Duodenal mucosa (tissue), 2 donors: ENCODE results near the gene IFT88.
"Not testable (repeated sequence)": the region's sequence is repeated elsewhere in the genome, so short reads cannot be mapped to it uniquely, and the experiment has no call there.

Source experiments
- H3K27ac ChIP-seq: one replicate; pipeline ENCODE4 v1.7.0; 2013; ENCODE audit warnings: low read depth, low read length
- H3K27me3 ChIP-seq, 2 donors: one replicate each; pipeline ENCODE4 v1.7.0; 2013; ENCODE audit warnings: low read length in 2 of 2, control low read depth in 1 of 2; ENCODE audit not compliant: insufficient read depth in 2 of 2, control insufficient read depth in 1 of 2
- H3K36me3 ChIP-seq, 2 donors: one replicate each; pipeline ENCODE4 v1.7.0; 2013; ENCODE audit warnings: low read length in 2 of 2, control low read depth in 1 of 2; ENCODE audit not compliant: insufficient read depth in 2 of 2, control insufficient read depth in 1 of 2
- H3K4me1 ChIP-seq, 2 donors: one replicate each; pipeline ENCODE4 v1.7.0; 2013; ENCODE audit warnings: low read length in 2 of 2, control low read depth in 1 of 2; ENCODE audit not compliant: insufficient read depth in 2 of 2, control insufficient read depth in 1 of 2
- H3K4me3 ChIP-seq, 2 donors: one replicate each; pipeline ENCODE4 v1.7.0; 2013; ENCODE audit warnings: low read length in 2 of 2, low read depth in 1 of 2
- H3K9ac ChIP-seq, 2 donors: one replicate each; pipeline ENCODE4 v1.7.0; 2013; ENCODE audit warnings: low read length in 2 of 2, low read depth in 1 of 2
- H3K9me3 ChIP-seq, 2 donors: one replicate each; pipeline ENCODE4 v1.7.0; 2013; ENCODE audit warnings: low read length in 2 of 2, control low read depth in 1 of 2; ENCODE audit not compliant: control insufficient read depth in 1 of 2

Gene IFT88

DNA sequence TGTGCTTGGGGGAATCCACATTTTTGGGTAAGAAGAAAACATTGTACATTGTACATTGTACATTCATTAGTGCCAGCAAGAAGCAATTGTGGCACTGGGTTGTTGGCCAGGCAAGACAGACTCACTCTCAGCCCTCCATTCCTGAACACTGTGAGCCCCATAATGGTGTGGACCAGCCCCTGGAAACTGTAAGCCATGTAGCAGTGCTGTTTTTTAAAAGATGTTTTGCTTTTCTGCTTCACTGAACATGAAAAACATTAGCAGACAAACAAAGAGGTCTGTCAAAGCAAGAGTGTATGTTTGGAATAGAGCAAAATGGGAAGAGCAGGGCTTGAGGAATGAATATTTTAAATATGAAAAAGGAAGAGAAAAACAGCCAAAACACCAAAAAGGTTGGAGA lies 97.4 kb downstream of the IFT88 start:
- H3K9ac ChIP-seq = no peak overlapping the region
- peaks cover 0 to 3% of the 10 kb centered on the region in 2 donors for H3K36me3 ChIP-seq
- no peaks in the 10 kb centered on the region for H3K27me3 ChIP-seq
- no peak overlapping the region for H3K4me3 ChIP-seq
- no peaks in the 10 kb centered on the region for H3K9me3 ChIP-seq
- H3K4me1 ChIP-seq = no peaks in the 10 kb centered on the region
- H3K27ac ChIP-seq = no peak overlapping the region

DNA sequence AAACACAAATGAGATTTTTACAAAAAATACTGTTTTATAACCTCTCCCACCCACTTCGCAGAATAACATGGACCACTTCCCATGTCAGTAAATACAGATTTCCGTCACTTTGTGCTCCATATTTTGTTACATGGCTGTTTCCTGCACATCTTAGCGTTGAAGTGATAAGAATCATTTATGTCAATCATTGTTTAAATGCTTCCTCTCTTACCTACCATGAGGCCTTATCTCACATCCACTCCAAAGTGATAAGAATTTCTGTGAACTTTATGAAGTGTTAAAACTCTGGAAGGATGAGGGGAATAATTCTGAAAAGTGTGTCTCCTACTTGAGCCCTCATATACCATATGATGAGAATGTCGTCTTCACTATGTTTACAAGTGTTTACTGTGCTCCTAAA lies 100.0 kb downstream of the IFT88 start:
- no peak overlapping the region for H3K27ac ChIP-seq
- H3K27me3 ChIP-seq = no peaks in the 10 kb centered on the region
- H3K9ac ChIP-seq = no peak overlapping the region
- H3K36me3 ChIP-seq = peaks cover 0 to 3% of the 10 kb centered on the region in 2 donors
- H3K4me3 ChIP-seq = no peak overlapping the region
- no peaks in the 10 kb centered on the region for H3K9me3 ChIP-seq
- H3K4me1 ChIP-seq = no peaks in the 10 kb centered on the region

DNA sequence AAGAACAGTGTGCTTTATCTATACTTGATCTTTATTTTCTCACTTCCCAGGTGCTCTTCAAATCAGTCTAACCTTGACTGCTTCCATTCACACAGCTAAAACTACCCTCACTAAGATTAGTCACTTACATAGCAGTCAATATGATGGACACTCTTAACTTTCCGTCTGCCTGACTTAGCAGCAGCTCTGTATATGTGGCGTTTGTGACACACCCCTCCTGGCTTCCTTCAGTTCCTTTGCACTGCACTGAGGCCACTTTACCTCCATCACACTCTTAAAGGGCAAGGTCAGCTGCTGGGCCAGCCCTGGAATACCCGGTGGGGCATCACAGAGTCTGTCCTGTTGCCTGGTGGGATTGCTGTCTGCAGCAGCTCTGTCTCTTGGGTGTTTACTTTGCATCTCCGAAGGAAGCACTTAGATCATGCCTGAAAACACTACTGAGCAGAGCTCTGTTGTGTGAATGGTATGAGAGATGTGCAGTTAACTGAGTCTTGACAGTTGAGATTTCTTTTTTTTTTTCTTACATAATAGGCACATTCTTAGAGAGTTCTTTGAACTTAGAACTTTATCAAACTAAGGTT lies 101.0 kb downstream of the IFT88 start:
- peaks cover 0 to 3% of the 10 kb centered on the region in 2 donors for H3K36me3 ChIP-seq
- no peaks in the 10 kb centered on the region for H3K27me3 ChIP-seq
- H3K4me1 ChIP-seq = no peaks in the 10 kb centered on the region
- H3K9ac ChIP-seq = no peak overlapping the region
- H3K9me3 ChIP-seq = no peaks in the 10 kb centered on the region
- no peak overlapping the region for H3K4me3 ChIP-seq
- H3K27ac ChIP-seq = no peak overlapping the region

DNA sequence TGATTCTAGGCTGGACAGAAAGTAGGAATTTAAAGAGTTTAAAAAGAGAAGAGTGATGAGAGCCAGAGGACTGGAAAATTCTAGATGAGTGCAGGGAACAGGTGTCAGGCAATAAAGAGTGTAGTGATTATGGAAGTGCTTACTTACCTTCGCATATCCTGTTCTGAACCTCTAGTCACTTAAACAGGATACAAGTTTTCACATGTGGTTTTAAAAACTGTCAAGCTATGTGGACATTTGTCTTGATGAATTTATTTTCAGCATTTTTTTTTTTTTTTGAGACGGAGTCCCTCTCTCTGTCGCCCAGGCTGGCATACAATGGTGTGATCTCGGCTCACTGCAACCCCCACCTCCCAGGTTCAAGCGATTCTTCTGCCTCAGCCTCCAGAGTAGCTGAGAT lies 102.2 kb downstream of the IFT88 start:
- H3K9ac ChIP-seq = no peak overlapping the region
- H3K27me3 ChIP-seq = no peaks in the 10 kb centered on the region
- peaks cover 0 to 3% of the 10 kb centered on the region in 2 donors for H3K36me3 ChIP-seq
- H3K4me1 ChIP-seq = no peaks in the 10 kb centered on the region
- no peaks in the 10 kb centered on the region for H3K9me3 ChIP-seq
- H3K4me3 ChIP-seq = no peak overlapping the region
- H3K27ac ChIP-seq = no peak overlapping the region

DNA sequence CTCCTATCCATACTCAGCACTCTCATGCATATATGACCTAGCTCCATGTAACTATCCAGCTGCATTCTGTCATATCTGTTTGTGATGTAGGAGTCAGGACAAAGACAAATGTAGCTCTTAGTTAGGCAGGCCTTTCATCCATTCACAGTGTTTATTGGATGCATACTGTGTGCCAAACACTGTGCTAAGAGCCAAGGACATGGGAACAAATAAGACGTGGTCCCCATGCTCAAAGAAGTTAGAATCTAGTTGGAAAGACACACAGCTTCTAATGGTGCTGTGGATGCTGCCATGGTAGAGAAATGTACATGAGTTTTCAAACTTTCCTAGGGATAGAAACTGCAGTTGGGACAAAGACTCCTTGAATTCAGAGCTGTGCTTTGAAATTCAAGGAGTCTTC lies 104.8 kb downstream of the IFT88 start:
- Histone ChIP-seq H3K4me1 (no peaks in the 10 kb centered on the region), H3K27me3 (no peaks in the 10 kb centered on the region), H3K36me3 (no peaks in the 10 kb centered on the region), H3K4me3 (no peak overlapping the region), H3K9me3 (no peaks in the 10 kb centered on the region), H3K9ac (no peak overlapping the region), H3K27ac (no peak overlapping the region)

DNA sequence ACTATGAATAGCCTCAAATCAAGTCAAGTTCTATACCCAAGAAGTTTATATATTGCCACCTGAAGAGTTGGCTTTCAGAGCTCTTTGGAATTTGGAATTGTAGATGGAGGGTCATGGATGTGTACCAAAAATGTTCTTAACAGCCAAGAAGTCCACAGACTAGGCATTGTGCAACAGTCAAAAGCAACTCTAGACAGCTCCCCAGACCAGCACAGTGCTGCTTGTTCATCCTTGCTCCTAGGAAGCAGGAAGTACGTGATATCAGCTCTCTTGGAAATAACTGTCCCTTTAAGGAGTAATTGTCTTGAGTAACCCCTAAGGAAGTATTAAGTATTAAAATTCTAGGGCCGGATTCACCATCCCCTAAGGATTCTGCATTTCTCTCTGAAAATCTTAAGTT lies 105.8 kb downstream of the IFT88 start:
- H3K9me3 ChIP-seq = no peaks in the 10 kb centered on the region
- no peak overlapping the region for H3K27ac ChIP-seq
- H3K4me3 ChIP-seq = no peak overlapping the region
- no peaks in the 10 kb centered on the region for H3K27me3 ChIP-seq
- no peaks in the 10 kb centered on the region for H3K4me1 ChIP-seq
- H3K36me3 ChIP-seq = no peaks in the 10 kb centered on the region
- H3K9ac ChIP-seq = no peak overlapping the region

DNA sequence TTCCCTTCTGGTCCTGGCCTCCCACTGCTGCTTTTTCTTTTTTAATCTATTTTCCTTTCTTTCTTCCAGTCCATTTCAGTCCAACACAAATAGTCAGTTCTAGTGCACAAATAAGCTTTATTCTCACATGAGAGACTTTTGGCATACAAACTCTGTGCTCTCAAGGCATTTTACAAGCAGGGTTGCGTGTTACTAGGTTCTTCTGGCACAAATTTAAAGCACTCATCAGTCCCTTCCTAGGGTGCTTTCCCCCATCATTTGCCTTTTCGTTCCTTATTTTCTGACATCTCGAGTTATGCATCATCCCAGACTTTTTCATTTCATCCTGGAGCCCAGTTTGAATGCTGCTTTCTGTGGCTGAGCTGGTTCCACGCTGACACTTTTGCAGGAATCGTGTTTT lies 106.8 kb downstream of the IFT88 start:
- H3K4me3 ChIP-seq = no peak overlapping the region
- no peak overlapping the region for H3K27ac ChIP-seq
- no peaks in the 10 kb centered on the region for H3K9me3 ChIP-seq
- no peaks in the 10 kb centered on the region for H3K36me3 ChIP-seq
- H3K27me3 ChIP-seq = no peaks in the 10 kb centered on the region
- no peaks in the 10 kb centered on the region for H3K4me1 ChIP-seq
- H3K9ac ChIP-seq = no peak overlapping the region

DNA sequence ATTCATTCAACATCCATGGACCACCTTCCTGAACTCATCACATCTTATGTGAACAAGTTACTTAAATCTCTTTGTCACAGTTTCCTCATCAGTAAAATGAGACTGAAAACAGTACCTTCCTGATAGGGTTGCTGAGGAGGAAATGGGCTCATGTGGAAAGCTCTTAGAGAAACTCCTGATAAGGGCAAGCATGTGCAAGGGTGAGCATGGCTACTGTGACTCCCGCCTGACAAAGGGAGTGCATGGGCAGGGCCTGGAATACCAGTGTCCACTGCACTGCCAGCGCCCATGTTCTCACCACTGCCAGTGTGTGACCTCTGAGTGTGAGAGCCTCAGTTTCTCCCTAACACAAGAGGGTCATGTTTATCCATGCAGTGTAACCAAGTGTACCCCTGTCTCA lies 109.3 kb downstream of the IFT88 start:
- Histone ChIP-seq H3K9me3 (no peaks in the 10 kb centered on the region), H3K27me3 (no peaks in the 10 kb centered on the region), H3K36me3 (peaks cover 0 to 3% of the 10 kb centered on the region in 2 donors), H3K27ac (no peak overlapping the region), H3K9ac (no peak overlapping the region), H3K4me3 (no peak overlapping the region), H3K4me1 (no peaks in the 10 kb centered on the region)

DNA sequence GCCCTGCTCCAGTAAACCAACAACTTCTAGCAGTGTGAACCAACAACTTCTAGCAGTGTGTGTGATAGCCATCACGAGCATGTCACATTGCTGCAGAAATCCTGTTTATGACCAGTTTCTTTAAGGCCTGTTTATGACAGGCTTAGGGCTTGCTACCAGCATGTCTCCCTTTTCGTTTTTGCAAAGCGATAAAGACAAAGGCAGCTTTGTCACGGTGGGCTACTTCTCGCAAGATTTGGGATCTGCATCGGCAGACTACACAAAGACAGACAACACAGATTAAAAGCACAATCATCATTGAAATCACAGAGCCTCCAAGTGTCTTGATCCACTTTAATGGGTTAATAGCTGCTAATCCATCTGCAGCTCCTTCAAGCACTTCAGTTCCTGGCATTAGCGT lies 111.6 kb downstream of the IFT88 start:
- not testable (repeated sequence) for H3K9me3 ChIP-seq, H3K27me3 ChIP-seq, H3K36me3 ChIP-seq, H3K9ac ChIP-seq, H3K27ac ChIP-seq, H3K4me3 ChIP-seq, H3K4me1 ChIP-seq

DNA sequence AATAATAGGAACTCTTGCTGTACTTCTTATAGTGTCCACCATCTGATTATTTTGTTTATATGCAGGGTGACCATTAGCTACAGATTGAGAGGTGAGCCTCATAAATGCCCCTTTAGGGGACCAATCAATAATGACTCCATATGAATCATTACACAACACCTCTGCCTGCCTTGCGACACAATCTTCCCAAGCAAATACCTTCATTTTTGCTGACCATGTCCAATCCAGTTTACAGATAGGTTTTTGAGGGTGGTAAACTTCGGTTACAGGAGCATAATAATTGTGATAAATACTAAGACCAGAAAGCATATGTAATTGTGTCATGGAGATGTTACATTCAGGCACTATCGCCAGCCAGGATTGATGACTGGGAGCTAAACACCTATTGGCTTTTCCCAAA lies 112.9 kb downstream of the IFT88 start:
- no peak overlapping the region for H3K27ac ChIP-seq
- H3K4me1 ChIP-seq = no peaks in the 10 kb centered on the region
- H3K9me3 ChIP-seq = no peaks in the 10 kb centered on the region
- H3K27me3 ChIP-seq = no peaks in the 10 kb centered on the region
- H3K36me3 ChIP-seq = peaks cover 0 to 4% of the 10 kb centered on the region in 2 donors
- no peak overlapping the region for H3K9ac ChIP-seq
- no peak overlapping the region for H3K4me3 ChIP-seq
